WI38 (cell line): ENCODE data around the gene EXOSC1.

Experiments used
- H3K4me3 ChIP-seq: 2 replicates; pipeline ENCODE4 v1.5.1; 2011; ENCODE audit warnings: low read depth, mild to moderate bottlenecking, control low read depth, low read length
- CTCF ChIP-seq: IDR thresholded peaks from 2 replicates; pipeline ENCODE4 v1.5.1; 2012; ENCODE audit warnings: low read depth, mild to moderate bottlenecking, control low read depth, low read length

EXOSC1 gene, protein sequence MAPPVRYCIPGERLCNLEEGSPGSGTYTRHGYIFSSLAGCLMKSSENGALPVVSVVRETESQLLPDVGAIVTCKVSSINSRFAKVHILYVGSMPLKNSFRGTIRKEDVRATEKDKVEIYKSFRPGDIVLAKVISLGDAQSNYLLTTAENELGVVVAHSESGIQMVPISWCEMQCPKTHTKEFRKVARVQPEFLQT

GRCh38 chr10:97445722-97446639 is at the start of gene EXOSC1, which contains the start of gene ZDHHC16:
TSS of gene EXOSC1 (minus strand) at chr10:97446006. CDS start at chr10:97445985, 21 bp downstream.
TSS of gene ZDHHC16 (plus strand) at chr10:97446175. CDS start at chr10:97451676, 5,501 bp downstream.
- no peak for TF ChIP-seq CTCF
- H3K4me3 ChIP-seq, result peak within 1 kb of the TSS; percentile 93

GRCh38 chr10:97494863-97495506 is 49.2 kb upstream of the EXOSC1 start:
- TF ChIP-seq CTCF, result no peak
- H3K4me3 ChIP-seq, result no peak overlapping the region

GRCh38 chr10:97494151-97494550 is 48.3 kb upstream of the EXOSC1 start:
- no peak for TF ChIP-seq CTCF
- H3K4me3 ChIP-seq, result no peak overlapping the region

- no peak overlapping the region for H3K4me3 ChIP-seq
- TF ChIP-seq CTCF, result no peak
These were observed 44.8 kb upstream of the EXOSC1 start for GRCh38 chr10:97490592-97490991.

DNA sequence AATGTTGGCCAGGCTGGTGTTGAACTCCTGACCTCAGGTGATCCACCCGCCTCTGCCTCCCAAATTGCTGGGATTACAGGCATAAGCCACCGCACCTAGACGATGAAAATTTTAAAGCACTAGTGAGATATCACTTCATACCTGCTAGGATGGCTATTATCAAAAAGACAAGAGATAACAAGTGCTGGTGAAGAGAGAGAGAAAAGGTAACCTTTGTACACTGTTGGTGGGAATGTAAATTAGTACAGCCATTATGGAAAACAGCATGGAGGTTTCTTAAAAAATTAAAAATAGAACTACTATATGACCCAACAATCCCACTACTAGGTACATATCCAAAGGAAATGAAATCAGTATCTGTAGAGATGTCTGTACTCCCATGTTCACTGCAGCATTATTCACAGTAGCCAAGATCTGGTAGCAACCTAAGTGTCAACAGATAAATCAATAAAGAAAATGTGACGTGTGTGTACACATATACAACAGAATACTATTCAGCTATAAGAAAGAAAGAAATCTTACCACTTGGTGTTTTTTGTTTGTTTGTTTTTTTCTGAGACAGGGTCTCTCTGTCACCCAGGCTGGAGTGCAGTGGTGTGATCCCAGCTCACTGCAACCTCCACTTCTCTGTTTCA is 40.0 kb upstream of the EXOSC1 start:
- TF ChIP-seq CTCF, result no peak
- no peak overlapping the region for H3K4me3 ChIP-seq

DNA sequence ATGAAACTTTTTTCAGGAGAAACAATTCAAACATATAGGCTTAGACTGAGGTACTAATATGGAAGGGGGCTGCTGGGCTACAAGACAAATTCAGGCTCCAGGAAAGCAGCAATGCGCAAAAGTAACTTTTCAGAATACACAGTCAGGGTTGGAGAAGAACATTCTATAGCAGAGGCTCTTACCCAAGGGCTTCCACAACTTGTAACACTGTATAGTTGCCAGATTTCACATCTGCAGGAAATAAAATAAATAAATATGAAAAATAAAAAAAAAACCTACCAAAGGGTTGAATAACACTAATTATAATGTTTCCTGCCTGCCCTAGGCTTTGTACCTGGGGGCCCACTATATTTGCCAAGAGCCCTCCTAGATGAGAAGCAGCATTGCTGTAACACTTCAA is 38.1 kb upstream of the EXOSC1 start:
- TF ChIP-seq CTCF, result no peak
- no peak overlapping the region for H3K4me3 ChIP-seq
